Upper lobe of left lung (tissue), 6 donors: ENCODE results near the gene SERP2. TPM values are rescaled to one million over a fixed set of nuclear protein-coding genes. Genes with fewer than 3 reads are reported as not detected.
A peak's percentile ranks its signal among the peaks of the same experiment; 100 is the strongest.

Source experiments
- ATAC-seq, 2 donors: fragments of 200-7000 bp; cut with Tn5 transposase; one replicate each; pipeline ENCODE4 v1.9.1; 2022; ENCODE audit warnings: mild to moderate bottlenecking in 2 of 2, moderate library complexity in 2 of 2; ENCODE audit not compliant: low FRiP score in 2 of 2
- DNase-seq, 2 donors: peaks; one replicate each; pipeline ENCODE4 v3.0.0-alpha.2; 2019 to 2020
- H3K27ac ChIP-seq, 4 donors: fragments of 200-600 bp; sonication (generic); one replicate each; pipeline ENCODE4 v1.5.1; 2016 to 2019
- H3K27me3 ChIP-seq, 4 donors: fragments of 200-600 bp; sonication (generic); one replicate each; pipeline ENCODE4 v1.5.1; 2017 to 2019
- H3K36me3 ChIP-seq, 4 donors: fragments of 200-600 bp; sonication (generic); one replicate each; pipeline ENCODE4 v1.5.1; 2016 to 2019
- H3K4me1 ChIP-seq, 4 donors: fragments of 200-600 bp; sonication (generic); one replicate each; pipeline ENCODE4 v1.5.1; 2018 to 2019
- H3K4me3 ChIP-seq, 4 donors: fragments of 200-600 bp; sonication (generic); one replicate each; pipeline ENCODE4 v1.5.1; 2017 to 2019; ENCODE audit warnings: mild to moderate bottlenecking in 2 of 4, moderate library complexity in 1 of 4
- H3K9me3 ChIP-seq, 4 donors: fragments of 200-600 bp; sonication (generic); one replicate each; pipeline ENCODE4 v1.5.1; 2018 to 2019
- CTCF ChIP-seq, 6 experiments: fragments of 450-650 bp in 4 of 6; fragments of 200-600 bp in 2 of 6; sonication (generic) in 2 of 6; IDR thresholded peaks; one replicate each; pipeline ENCODE4 v1.5.1; 2016 to 2019; ENCODE audit warnings: antibody characterized with exemption in 6 of 6
- EP300 ChIP-seq, 4 donors: sonication (generic); formaldehyde crosslinking; IDR thresholded peaks; one replicate each; pipeline ENCODE4 v1.5.1; 2017; ENCODE audit warnings: antibody characterized with exemption in 4 of 4, control low read depth in 2 of 4
- POLR2A ChIP-seq, 4 donors: fragments of 450-650 bp; IDR thresholded peaks; one replicate each; pipeline ENCODE4 v1.5.1; 2016 to 2017; ENCODE audit warnings: antibody characterized with exemption in 4 of 4, mild to moderate bottlenecking in 2 of 4
- POLR2AphosphoS5 ChIP-seq, 2 donors: sonication (generic); formaldehyde crosslinking; IDR thresholded peaks; one replicate each; pipeline ENCODE4 v1.5.1; 2017; ENCODE audit warnings: antibody characterized with exemption in 2 of 2
- WGBS, 2 donors: methylation state at CpG; one replicate each; pipeline ENCODE4 v1.1.5; 2017 to 2018; 5-methylcytosine and 5-hydroxymethylcytosine counted together
- total RNA-seq, 6 donors: library from RNA; depleted of rRNA in 4 of 6; stranded (reverse); fragments of >200 nt in 4 of 6; gene quantifications; one replicate each; pipeline versions ENCODE4 v1.1.0 to v1.2.1, GENCODE V29; 2016 to 2021
- donor health status: DM: no; HTN: no; CAD: no; lungs with moderate emphysema.
- donor health status: DM: no; HTN: yes; CAD: no; lungs with severe emphysema.

The SERP2 gene
- total RNA-seq, 6 donors from 2014 or later = 0.89 to 27.2 (median 3.8) TPM

GRCh38 chr13:44417876-44418275 lies 44.3 kb downstream of the SERP2 start:
- 62 to 76% methylated on average over 7 of the region's 7 CpGs for WGBS, 2 donors
- Histone ChIP-seq H3K36me3 (no peaks in the 10 kb centered on the region), H3K27me3 (no peaks in the 10 kb centered on the region), H3K4me3 (no peak overlapping the region), H3K9me3 (no peaks in the 10 kb centered on the region), H3K4me1 (no peaks in the 10 kb centered on the region), H3K27ac (no peak overlapping the region)
- ATAC-seq = no peak
- TF ChIP-seq CTCF (IDR thresholded peaks at IDR 0.05) (no peak), EP300 (IDR thresholded peaks at IDR 0.05) (no peak), POLR2AphosphoS5 (IDR thresholded peaks at IDR 0.05) (no peak), POLR2A (IDR thresholded peaks at IDR 0.05) (no peak)
- peak in 1 of 2 donors; percentile 31 for DNase-seq

- no peak overlapping the region for H3K27ac ChIP-seq
- DNase-seq = no peak
- TF ChIP-seq POLR2A (IDR thresholded peaks at IDR 0.05) (no peak), CTCF (IDR thresholded peaks at IDR 0.05) (no peak), EP300 (IDR thresholded peaks at IDR 0.05) (no peak), POLR2AphosphoS5 (IDR thresholded peaks at IDR 0.05) (no peak)
- 88 to 90% methylated on average over 15 of the region's 15 CpGs for WGBS, 2 donors
- no peaks in the 10 kb centered on the region for H3K36me3 ChIP-seq
- no peak overlapping the region for H3K4me3 ChIP-seq
- no peaks in the 10 kb centered on the region for H3K9me3 ChIP-seq
- no peaks in the 10 kb centered on the region for H3K27me3 ChIP-seq
- no peaks in the 10 kb centered on the region for H3K4me1 ChIP-seq
- no peak for ATAC-seq
Measured at GRCh38 chr13:44420376-44421220, 47.0 kb downstream of the SERP2 start.

GRCh38 chr13:44421853-44422525 lies 48.4 kb downstream of the SERP2 start:
- no peak for TF ChIP-seq POLR2A (IDR thresholded peaks at IDR 0.05)
- no peak for TF ChIP-seq EP300 (IDR thresholded peaks at IDR 0.05)
- no peak for TF ChIP-seq CTCF (IDR thresholded peaks at IDR 0.05)
- no peak for TF ChIP-seq POLR2AphosphoS5 (IDR thresholded peaks at IDR 0.05)
- H3K36me3 ChIP-seq = no peaks in the 10 kb centered on the region
- no peak overlapping the region for H3K4me3 ChIP-seq
- H3K4me1 ChIP-seq = no peaks in the 10 kb centered on the region
- ATAC-seq = no peak
- 88 to 95% methylated on average over 2 of the region's 2 CpGs for WGBS, 2 donors
- H3K27me3 ChIP-seq = no peaks in the 10 kb centered on the region
- no peaks in the 10 kb centered on the region for H3K9me3 ChIP-seq
- no peak for DNase-seq
- no peak overlapping the region for H3K27ac ChIP-seq

GRCh38 chr13:44422755-44423643 lies 49.4 kb downstream of the SERP2 start:
- DNase-seq (peak in 1 of 2 donors; percentile 30), ATAC-seq (no peak)
- WGBS, 2 donors = 62 to 68% methylated on average over 13 to 15 of the region's 15 CpGs
- Histone ChIP-seq H3K4me3 (no peak overlapping the region), H3K9me3 (no peaks in the 10 kb centered on the region), H3K27me3 (no peaks in the 10 kb centered on the region), H3K36me3 (no peaks in the 10 kb centered on the region), H3K27ac (no peak overlapping the region), H3K4me1 (no peaks in the 10 kb centered on the region)
- TF ChIP-seq POLR2AphosphoS5 (IDR thresholded peaks at IDR 0.05) (no peak), EP300 (IDR thresholded peaks at IDR 0.05) (no peak), POLR2A (IDR thresholded peaks at IDR 0.05) (no peak), CTCF (IDR thresholded peaks at IDR 0.05) (no peak)
